ENCODE results near the gene TYK2. TPM values are rescaled to one million over a fixed set of nuclear protein-coding genes. Genes with fewer than 3 reads are reported as not detected.
A peak's percentile ranks its signal among the peaks of the same experiment; 100 is the strongest.

TYK2 gene
- total and polyA plus RNA-seq, 2 of the 4 experiments (the other 2 are of a cell fraction): 40.9 to 97.9 TPM

GRCh38 chr19:10406191-10406590 is 25.8 kb upstream of the TYK2 start:
- peak overlapping the region; percentile 37 for H2AK9ac ChIP-seq (replicated peaks; ENCODE audit: low read depth, low read length, poor library complexity)
- no peak overlapping the region for H3K4me3 ChIP-seq (ENCODE audit: insufficient read depth, low read depth, low read length)
- H2AFZ ChIP-seq (replicated peaks; ENCODE audit: low read length, poor library complexity): no peak overlapping the region
- H4K20me1 ChIP-seq (ENCODE audit: insufficient read depth, low read length): peaks cover 21% of the 10 kb centered on the region
- 92% methylated on average over 2 of the region's 6 CpGs; no CpG with 5 or more reads in 1 of the 2 experiments for WGBS, 2 experiments (ENCODE audit: extremely low coverage in 2 of 2, insufficient read length in 1 of 2)
- no peak overlapping the region for H2BK120ac ChIP-seq (ENCODE audit: low read depth, low read length)
- no peak overlapping the region for H4K91ac ChIP-seq (ENCODE audit: insufficient read depth, low read depth, low read length)
- no peak overlapping the region for H4K5ac ChIP-seq (ENCODE audit: low read depth, low read length)
- H3K4me1 ChIP-seq (ENCODE audit: control insufficient read depth, insufficient read depth, low read length): peaks cover 2% of the 10 kb centered on the region
- dilution Hi-C loops (cut with HindIII; ENCODE audit: low sequenced_read_pairs, unreplicated experiment) (no loop called here), in situ Hi-C loops (cut with MboI; ENCODE audit: low sequenced_read_pairs) (no loop called here), intact Hi-C loops (cut with micrococcal nuclease) (loop anchor here (10.0 kb wide), 1 partner anchor 289 kb away; no protein-coding TSS in a partner anchor)
- no peak overlapping the region for H3K18ac ChIP-seq (ENCODE audit: low read depth, low read length)
- H3K79me1 ChIP-seq (ENCODE audit: low read depth in 1 of 2, low read length in 2 of 2): peaks cover 0 to 23% of the 10 kb centered on the region in 2 experiments; a peak in 2 of 4 replicates
- ATAC-seq (ENCODE audit: low read depth): no peak
- no peak overlapping the region for H2AK5ac ChIP-seq (ENCODE audit: low read depth, low read length)
- no peak overlapping the region for H3K9ac ChIP-seq (ENCODE audit: low read depth, low read length)
- H3K27me3 ChIP-seq (ENCODE audit: control insufficient read depth, insufficient read depth, low read length): no peaks in the 10 kb centered on the region
- H3K14ac ChIP-seq (replicated peaks; ENCODE audit: low read depth, low read length): no peak overlapping the region
- H3K4me2 ChIP-seq (ENCODE audit: low read depth, low read length): no peak overlapping the region
- H3K4ac ChIP-seq (ENCODE audit: low read depth, low read length): no peak overlapping the region
- ChIA-PET POLR2A (ENCODE audit: unreplicated experiment) (no interaction called here), CTCF (interaction anchor here (1.1 to 5.9 kb wide), 2 partner anchors 11 to 18 kb away, joined by 3 to 37 read pairs; no protein-coding TSS in a partner anchor)
- no peak overlapping the region for H3K27ac ChIP-seq (ENCODE audit: insufficient read depth, low read length)
- H2BK5ac ChIP-seq (ENCODE audit: low read depth, low read length, poor library complexity, severe bottlenecking): no peak overlapping the region
- no peak overlapping the region for H3K56ac ChIP-seq (ENCODE audit: extremely low read depth, insufficient read depth, low read length)
- H2BK15ac ChIP-seq (ENCODE audit: low read depth, low read length): no peak overlapping the region; the same call in 2 of the 3 replicates
- no peaks in the 10 kb centered on the region for H3K36me3 ChIP-seq (ENCODE audit: control insufficient read depth, insufficient read depth, low read length)
- BruUV-seq (replicated peaks): no TSS peak
- H3K9me3 ChIP-seq (ENCODE audit: control insufficient read depth, insufficient read depth, low read length): no peaks in the 10 kb centered on the region
- H2BK20ac ChIP-seq (ENCODE audit: low read depth, low read length): no peak overlapping the region
- TF ChIP-seq RAD21 (IDR thresholded peaks at IDR 0.05; ENCODE audit: low read length): no peak
- no peak for TF ChIP-seq CTCF (conservative IDR thresholded peaks at IDR 0.05; ENCODE audit: low read depth, low read length)
- TF ChIP-seq ELK1 (IDR thresholded peaks at IDR 0.05; ENCODE audit: borderline replicate concordance, low read depth, low read length): no peak
- TF ChIP-seq MAZ (IDR thresholded peaks at IDR 0.05; ENCODE audit: borderline replicate concordance, low read depth, low read length): no peak
- TF ChIP-seq RFX5 (IDR thresholded peaks at IDR 0.05; ENCODE audit: low read depth, low read length): no peak
- no peak for TF ChIP-seq BHLHE40 (IDR thresholded peaks at IDR 0.05; ENCODE audit: low read depth, low read length)
- TF ChIP-seq USF2 (IDR thresholded peaks at IDR 0.05; ENCODE audit: low read depth, low read length): no peak
- no peak for TF ChIP-seq SMC3 (IDR thresholded peaks at IDR 0.05; ENCODE audit: low read depth, low read length)
- no peak for TF ChIP-seq CEBPB (IDR thresholded peaks at IDR 0.05; ENCODE audit: low read depth, low read length)
- no peak for TF ChIP-seq MAFK (IDR thresholded peaks at IDR 0.05; ENCODE audit: low read depth, low read length)
- no peak for TF ChIP-seq MXI1 (IDR thresholded peaks at IDR 0.05; ENCODE audit: borderline replicate concordance, low read depth, low read length)
- TF ChIP-seq CHD1 (IDR thresholded peaks at IDR 0.05; ENCODE audit: low read depth, low read length): no peak
- no peak for TF ChIP-seq FOS (IDR thresholded peaks at IDR 0.05; ENCODE audit: low read depth, low read length)
- no peak for TF ChIP-seq POLR2A (IDR thresholded peaks at IDR 0.05; ENCODE audit: low read depth, low read length)
- TF ChIP-seq RCOR1 (IDR thresholded peaks at IDR 0.05; ENCODE audit: insufficient replicate concordance, low read length): no peak
- no peak for TF ChIP-seq NFE2L2 (IDR thresholded peaks at IDR 0.05; ENCODE audit: low read depth, low read length)
- no peaks in the 10 kb centered on the region for H3K9me1 ChIP-seq (ENCODE audit: insufficient read depth, low read length)
- no peak overlapping the region for H3K23ac ChIP-seq (ENCODE audit: low read depth, low read length)
- no peak overlapping the region for H4K8ac ChIP-seq (ENCODE audit: low read depth in 2 of 2, low read length in 2 of 2)
- DNase-seq: no peak

Data from IMR-90 (cell line).